Measurements from ENCODE around the gene REXO5.

DNA sequence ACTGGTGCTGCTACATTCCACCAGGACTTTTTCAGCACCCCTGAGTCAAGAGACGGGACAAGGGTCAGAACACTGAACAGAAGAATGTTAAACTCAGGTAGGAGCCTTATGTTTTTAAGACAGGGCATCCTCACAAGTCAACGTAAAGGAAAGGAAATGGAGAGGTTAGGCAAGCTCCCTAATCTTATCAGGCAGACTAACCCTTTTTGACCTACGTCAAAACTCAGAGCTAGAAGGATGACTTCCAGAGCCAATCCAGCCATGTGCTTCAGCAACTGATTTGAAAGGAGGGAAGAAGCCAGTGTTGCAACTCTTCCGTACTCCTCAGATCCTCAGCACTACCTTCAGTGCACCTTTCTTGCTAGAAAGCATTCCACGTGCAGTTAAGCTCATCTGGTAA is 46.8 kb downstream of the REXO5 start:
- TF ChIP-seq, protein P1, sequence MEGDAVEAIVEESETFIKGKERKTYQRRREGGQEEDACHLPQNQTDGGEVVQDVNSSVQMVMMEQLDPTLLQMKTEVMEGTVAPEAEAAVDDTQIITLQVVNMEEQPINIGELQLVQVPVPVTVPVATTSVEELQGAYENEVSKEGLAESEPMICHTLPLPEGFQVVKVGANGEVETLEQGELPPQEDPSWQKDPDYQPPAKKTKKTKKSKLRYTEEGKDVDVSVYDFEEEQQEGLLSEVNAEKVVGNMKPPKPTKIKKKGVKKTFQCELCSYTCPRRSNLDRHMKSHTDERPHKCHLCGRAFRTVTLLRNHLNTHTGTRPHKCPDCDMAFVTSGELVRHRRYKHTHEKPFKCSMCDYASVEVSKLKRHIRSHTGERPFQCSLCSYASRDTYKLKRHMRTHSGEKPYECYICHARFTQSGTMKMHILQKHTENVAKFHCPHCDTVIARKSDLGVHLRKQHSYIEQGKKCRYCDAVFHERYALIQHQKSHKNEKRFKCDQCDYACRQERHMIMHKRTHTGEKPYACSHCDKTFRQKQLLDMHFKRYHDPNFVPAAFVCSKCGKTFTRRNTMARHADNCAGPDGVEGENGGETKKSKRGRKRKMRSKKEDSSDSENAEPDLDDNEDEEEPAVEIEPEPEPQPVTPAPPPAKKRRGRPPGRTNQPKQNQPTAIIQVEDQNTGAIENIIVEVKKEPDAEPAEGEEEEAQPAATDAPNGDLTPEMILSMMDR (IDR thresholded peaks at IDR 0.05; ENCODE audit: borderline replicate concordance, extremely low read depth, low read length, poor library complexity, severe bottlenecking) = no peak
- TF ChIP-seq EZH2 (IDR thresholded peaks at IDR 0.05; ENCODE audit: borderline replicate concordance, low read depth, low read length, severe bottlenecking) = no peak
